Measurements from ENCODE around the gene DGKI.

The DGKI gene

DNA sequence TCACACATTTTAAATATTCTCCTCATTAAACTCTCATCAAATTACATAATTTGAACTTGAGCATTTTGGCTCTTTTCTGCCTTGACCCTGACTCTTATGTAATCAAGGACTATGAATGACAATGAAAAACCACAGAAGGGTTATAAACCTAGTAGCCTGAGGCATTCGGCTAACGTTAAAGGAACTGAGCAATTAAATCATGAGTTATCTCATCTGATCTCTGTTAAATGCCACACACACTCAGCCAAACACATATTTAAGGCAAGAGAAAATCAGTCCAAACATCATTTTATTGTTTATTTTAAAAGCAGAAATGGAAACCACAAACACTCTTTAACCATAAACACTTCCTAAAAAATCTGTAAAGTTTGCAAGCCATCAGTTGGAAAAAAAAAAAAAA lies 204.3 kb downstream of the DGKI start:
- peak; percentile 53 for DNase-seq

DNA sequence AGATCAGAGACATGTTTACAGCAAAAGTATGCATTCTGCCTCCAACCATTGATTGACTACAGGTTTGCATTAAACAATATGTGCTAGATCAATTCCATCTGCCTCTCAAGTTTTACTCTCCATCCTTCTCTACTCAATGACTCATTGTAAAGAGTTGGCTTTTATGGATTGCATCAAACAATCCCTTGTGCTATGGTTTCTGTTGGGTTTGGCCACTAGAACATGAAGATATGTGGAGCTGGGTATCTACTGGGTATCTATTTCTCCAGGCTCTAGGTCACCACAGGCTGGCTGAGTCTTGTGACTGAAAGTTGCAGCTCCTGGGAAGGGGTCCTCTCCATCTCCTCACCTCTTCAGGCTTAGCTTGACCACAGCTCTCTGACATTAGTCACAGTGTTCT lies 204.7 kb downstream of the DGKI start:
- DNase-seq: no peak

DNA sequence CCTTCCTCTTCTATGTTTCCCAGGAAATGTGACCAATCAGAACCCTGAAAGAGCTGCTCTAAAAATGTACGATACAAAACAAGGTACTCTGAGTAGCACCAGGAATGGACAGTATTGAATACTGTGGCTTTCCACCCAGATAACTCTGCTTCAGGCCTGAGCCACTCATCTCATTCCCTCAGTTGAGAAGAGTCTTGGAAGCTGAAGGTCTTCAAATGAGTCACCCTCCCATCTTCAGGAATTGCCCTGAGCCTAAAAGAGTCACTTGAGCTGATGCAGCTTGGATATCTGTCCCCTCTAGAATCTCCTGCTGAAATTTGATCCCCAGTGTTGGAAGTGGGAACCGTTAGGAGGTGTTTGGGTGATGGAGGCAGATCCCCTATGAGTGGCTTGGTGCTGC lies 210.4 kb downstream of the DGKI start:
- DNase-seq: no peak

DNA sequence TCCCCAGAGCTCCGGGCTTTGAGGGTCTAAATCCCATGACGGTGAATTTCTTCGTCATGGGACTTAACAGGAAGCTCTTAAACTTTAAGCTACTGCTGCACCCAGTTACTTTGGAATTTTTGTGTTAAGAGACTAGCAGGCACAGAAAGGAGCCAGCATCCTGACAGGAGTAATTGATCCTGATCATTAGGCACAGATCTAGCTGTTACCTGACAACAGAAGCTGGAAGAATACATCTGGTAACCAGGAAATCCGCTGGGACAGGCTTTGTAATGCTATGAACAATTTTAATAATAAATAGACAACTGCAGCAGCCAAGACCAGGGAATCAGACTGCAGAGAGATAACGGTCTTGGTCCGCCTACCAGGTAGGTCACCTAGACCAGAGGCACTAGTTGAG lies 210.9 kb downstream of the DGKI start:
- DNase-seq: no peak

DNA sequence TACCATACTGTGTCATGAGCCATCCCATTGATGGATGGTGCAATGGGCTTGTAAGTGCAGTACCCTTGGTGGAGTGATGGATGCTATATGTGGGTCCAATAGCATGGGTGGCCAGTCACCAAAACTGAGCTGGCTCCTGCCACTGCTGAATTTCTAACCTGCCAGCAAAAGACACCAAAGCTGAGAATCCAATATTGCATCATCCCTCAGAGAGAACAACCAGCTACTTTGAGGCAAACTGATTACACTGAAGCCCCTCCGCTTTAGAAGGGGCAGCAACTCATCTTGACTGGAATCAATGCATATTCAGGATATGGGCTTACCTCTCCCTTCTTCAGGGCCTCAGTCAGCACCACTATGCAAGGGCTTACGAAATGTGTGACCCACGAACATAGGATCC lies 211.6 kb downstream of the DGKI start:
- DNase-seq: no peak

DNA sequence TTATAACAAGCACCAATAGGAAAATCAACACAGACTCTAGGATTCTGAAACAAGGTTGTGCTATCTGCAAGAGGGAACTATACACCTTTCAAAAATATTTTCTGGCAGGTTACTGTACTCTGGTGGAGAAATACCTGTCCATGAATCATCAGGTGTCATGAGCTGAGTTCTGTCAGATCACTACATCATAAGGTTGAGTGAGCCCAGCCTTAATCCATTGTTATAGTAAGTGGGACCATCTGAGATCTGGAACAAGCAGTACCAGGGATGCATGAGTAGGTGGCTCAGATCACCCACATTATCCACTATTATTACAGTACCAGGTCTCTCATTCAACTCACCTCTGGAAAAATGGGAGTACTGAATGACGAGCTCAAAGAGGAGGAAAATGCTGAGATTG lies 212.4 kb downstream of the DGKI start:
- no peak for DNase-seq

DNA sequence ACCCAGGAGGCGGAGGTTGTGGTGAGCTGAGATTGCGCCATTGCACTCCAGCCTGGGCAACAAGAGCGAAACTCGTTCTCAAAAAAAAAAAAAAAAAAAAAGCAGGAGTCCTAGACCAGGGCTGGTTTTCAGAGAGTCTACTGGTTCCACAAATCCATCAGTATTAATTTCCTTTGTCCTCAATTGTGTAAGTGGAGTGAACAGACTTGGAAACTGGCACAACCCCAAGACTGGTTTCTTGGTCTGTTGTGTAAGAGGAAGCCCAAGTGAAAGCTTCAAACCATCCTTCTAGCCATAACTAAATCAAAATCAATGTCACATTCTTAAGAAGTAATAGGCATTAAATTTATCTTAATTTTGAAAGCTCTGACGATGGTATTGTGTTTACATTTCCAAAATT lies 213.6 kb downstream of the DGKI start:
- no peak for DNase-seq

DNA sequence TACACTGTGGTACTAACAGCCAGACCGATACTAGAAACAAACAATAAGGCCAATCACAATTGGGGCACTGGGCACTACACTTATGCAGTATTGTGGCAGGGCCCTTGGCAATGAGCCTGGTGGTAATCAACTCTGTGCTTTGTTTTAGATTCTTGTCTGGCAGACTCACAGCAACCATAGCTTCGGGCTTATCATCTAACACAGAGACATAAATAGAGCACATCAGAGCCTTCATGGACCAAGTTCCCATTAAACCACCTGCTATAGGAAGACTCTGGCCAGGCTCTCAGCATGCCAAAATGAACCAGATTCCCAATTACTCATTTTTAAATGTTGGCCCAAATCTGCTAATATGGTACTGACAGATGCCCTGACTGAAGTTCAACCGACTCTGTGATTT lies 218.6 kb downstream of the DGKI start:
- no peak for DNase-seq

DNA sequence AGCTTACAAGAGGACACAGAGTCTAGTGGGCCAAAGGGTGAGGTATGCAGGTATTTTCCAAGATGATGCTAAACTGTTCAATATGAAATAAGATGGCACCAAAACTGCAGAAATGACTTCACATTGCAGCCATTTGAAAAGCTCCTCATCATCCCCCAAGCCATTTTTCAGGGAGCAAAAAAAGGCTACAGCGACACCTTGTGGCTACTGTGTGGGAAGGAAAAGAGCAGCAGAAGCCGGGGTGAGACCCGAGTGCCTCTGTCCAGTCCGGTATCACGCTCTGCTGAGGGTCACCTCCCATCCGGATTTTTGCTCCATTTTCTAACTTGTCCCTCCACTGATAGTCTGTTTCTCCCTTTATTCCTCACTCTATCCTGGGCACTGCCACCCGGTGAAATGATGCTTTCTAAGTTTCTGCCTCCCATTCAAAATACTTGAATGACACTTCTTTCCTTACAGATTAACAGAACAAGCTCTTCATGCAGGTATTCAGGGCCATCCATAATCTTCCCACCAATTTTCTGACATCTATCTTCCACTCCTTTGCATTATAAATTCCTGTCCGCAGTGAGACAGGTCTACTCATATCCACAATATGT lies 220.2 kb downstream of the DGKI start:
- DNase-seq: peak; percentile 44

DNA sequence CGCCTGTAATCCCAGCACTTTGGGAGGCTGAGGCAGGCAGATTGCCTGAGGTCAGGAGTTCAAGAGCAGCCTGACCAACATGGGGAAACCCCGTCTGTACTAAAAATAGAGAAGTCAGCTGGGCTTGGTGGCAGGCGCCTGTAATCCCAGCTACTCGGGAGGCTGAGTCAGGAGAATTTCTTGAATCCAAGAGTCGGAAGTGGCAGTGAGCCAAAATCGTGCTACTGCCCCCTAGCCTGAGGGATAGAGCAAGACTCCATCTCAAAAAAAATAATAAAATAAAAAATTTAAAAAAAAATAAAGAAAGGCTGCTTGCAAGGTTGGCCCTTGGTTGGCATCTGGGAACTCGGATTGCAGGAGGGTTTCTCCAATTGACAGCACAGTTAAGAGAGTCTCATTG lies 221.6 kb downstream of the DGKI start:
- DNase-seq: peak; percentile 32

DNA sequence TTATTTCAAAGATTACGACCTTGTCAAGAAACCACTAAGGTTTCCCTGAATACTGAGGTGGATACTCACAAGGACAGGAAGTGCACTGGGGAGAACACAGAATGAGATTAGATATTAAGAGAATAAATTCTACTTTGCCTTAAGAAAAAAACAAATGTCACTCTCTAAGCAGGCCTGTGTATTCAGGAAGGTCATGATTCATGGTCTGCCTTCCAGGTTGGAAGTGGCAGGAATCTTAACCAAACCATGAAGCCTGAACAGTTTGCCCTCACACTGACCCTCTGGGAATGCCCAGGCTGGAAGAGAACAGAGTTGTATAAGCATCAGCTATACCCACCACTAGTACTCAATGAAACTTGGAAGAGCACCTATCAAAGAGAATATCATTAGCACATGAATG lies 227.6 kb downstream of the DGKI start:
- no peak for DNase-seq

DNA sequence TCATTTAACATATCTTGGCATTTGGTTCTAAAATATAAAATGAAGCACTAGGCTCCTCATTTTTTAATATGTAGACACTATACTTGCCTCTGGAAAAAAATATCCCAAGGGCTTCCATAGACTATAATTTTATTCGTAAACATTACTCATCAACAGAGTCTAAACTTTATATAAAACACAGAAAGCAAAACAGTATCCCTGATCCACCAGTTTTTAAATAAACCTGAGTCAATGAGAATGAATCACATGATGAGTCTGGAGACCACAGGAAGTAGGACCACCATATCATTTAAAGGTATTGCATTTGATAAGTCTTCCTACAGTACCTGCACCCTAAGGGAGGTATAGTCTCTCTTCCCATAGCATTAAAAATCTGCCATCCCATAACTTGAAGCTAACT lies 228.0 kb downstream of the DGKI start:
- DNase-seq: no peak

DNA sequence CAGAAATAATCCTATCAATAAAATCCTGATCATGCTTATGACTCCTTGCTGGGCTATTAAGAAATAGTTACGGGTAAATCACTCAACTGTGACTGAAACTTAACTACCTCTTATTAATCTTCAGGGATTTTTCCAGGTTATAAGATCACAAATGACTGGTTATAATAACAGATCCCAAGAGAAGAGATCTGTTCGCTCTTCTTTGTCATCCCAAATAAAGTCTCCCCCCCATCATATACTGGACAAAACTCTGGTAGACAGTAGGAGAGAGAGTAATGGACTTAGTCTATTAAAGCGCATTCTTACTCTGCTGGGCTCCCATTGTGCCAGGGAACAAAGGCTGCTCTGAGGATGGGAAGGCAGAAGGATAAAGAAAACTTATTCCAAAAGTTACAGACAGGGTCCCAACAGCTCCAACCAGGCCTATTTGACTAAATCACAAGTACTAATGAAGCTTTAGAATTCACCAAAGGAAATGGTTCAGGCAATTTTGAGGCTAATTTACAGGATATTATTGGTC lies 233.7 kb downstream of the DGKI start:
- no peak for DNase-seq

DNA sequence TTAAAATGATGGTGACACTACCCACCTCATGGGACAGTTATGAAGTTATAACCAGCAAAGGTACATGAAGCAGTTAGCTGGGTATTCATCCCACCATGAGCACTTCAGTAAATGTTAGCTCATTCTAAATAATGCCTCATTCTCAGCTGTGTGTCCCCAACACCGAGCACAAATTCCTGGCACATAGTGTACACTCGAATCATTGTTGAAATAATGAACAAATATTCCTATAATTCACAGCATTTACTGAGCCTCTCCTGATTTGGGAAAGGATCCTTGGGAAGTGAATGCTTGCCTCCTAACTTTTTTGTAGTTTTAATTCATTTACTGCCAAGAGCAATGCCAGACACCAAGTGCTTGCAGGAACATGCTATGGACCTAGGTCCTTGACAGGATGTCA lies 235.2 kb downstream of the DGKI start:
- DNase-seq: no peak

DNA sequence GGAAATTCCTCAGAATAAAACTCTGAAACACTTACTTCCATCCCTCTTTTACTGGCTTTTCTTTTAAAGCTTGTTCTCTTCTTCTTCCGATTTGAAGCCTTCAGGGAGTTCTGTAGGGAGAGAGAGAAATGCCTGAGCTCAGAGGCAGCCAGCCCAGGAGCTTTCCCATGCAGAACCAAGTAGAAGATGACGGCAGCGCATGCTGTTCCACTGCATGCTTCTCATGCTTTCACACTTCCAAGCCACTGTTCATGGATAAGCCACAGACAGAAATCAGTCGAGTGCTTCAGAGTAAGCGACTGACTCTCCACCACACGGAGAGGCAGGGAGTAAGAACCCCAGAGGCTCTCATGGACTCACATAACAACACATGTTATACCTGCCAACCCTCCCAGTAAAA lies 237.3 kb downstream of the DGKI start:
- DNase-seq: no peak

DNA sequence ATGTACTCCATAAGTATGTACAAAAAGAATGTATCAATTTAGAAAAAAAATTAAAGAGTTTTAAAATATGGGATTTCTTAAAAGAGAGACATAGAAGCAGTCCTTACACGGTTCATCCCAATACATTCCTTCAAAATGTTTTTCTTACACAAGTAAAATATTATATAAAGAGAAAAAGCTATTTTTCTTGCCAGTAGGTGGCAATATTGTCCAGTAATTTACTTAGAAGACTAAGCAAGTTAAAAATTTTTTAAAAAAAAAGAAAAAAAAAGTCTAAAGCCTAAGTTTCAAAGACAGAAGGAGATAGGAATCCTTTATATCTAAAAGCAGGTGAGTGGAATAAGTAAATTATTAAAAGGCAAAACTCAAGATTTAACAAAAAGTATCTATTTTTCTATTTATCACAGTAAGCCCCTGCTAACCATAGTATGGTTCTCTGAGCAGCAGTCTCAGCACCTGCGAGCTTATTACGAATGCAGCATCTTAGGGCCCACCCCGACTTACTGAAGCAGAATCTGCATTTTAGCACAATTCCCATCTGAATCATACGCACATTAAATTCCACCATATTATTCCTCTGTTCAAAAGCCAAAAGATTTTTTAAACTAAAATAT lies 240.6 kb downstream of the DGKI start:
- DNase-seq: peak; percentile 67

DNA sequence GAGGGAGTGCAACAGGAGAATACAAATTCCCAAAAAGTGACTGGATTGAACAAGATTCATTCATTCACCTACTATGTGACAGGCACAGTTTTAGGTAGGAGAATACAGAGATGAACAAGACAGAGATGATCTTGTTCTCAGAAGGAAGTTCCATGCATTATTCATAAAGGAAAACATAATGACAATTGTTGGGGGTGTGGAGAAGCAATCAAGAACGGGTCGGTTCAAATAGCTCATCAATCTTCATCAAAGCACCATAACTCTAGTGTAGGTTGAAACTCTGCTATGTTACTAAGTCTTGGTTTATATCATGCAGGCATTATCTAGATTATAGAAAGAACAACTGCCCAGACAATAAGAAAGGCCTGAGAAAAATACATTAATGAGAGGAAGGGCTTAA lies 243.7 kb downstream of the DGKI start:
- DNase-seq: no peak

DNA sequence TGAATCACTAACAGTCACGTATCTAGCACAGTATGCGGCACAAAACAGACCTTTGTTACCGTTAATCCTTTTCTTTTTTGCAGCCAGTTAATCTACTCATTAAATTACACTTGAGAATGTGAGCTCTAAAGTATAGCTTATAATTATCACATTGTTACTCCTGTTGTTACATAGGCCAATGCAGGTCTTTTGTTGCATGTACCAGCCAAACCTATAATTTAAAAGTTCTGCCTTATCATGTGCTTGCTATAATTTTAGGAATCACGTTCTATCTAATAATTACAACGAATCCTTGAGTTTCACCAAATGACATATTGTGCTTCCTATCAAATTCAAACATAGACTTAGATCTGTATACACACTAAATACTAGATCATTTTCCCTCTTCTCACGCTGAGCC lies 245.1 kb downstream of the DGKI start:
- DNase-seq: no peak

DNA sequence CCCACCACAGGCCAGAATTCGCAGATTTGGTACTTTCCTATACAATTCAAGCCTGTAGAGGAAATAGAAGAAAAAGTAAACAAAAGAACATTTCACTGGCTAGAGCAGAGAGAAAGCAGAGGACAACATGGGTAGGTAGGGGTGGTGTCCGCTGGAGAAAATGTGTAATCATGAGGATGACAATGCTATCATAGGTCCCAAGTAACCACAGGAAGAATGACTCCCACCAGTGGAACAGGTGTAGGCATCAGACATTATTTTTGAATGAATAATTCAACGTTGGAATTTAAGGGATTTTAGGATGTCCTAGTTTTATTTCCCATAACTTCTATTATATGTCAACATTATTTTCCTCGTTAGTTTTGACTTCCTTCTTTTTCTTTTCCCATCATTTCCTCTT lies 248.9 kb downstream of the DGKI start:
- no peak for DNase-seq

DNA sequence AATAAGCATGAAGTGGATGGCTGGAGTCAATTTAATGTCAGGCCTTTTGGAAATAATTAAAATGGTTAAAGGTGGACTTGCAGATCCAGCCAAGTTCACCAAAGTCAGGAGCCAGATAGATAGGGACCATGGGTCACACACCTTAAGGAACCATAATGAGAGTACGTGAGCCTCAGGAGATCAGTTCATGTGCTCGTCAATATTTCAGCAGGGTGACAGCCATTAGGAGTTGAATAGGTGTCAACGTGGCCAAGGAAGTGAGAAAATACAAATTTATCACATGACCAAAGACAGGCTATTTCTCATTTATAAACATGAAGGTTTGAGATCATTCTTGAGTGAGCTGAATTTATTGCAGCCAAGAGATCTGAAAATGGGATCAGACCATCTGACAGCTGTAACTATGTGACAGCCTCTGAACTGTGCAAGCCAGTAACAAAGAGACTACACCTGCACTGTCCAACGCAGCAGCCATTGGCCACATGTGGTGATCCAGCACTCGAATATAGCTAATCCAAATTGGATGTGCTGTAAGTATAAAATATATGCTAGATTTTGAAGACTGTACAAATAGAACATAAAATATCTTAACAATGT lies 253.6 kb downstream of the DGKI start:
- no peak for DNase-seq

DNA sequence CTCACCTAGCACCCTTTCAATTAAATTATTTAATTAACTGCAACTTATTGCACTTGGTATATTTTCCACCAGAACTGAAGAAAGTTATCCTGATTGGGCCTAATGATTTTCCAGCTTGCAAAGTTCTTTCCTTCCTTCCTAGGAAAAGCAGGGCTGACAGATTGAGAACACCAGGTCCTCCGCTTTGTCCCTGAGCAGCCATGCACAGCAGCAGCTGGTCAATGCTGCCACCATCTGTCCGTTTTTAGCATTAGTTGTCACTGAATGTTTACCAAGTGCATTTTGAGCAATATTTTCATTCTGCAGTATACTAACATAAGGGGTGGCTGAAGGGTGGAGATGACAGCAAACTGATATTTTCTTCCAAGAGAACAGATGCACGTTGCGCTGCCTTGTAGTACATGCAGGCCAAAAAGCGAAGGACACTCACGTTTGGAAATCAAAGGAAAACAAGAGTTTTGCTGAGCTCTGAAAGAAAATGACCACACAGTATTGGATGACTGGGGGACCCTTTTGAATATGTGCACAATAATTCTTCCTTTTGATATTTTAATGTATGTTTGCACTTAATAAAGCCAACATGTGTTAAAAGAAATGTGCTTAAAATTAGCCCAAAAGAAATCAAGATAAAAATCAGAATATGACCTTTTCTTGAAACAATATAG lies 254.4 kb downstream of the DGKI start:
- peak; percentile 53 for DNase-seq

DNA sequence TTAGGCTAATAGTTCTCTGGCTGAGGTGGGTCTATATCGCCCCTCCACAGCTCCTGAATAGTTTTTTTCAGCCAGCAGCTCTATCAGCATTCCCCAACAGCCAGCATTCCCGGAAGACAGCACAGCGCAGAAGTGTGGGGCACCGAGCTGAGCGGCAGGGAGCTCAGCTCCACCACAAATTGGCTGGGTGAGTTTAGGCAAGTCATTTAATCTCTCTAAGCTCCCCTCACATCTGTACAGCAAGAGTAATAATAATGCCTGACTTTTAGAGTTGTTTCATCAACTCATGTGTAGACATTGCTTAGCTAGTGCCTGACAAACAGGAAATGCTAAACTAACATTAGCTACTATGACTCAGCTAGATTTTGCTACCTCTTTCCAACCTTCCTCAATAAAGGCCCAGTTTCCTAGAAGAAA lies 255.3 kb downstream of the DGKI start:
- DNase-seq: peak; percentile 65

DNA sequence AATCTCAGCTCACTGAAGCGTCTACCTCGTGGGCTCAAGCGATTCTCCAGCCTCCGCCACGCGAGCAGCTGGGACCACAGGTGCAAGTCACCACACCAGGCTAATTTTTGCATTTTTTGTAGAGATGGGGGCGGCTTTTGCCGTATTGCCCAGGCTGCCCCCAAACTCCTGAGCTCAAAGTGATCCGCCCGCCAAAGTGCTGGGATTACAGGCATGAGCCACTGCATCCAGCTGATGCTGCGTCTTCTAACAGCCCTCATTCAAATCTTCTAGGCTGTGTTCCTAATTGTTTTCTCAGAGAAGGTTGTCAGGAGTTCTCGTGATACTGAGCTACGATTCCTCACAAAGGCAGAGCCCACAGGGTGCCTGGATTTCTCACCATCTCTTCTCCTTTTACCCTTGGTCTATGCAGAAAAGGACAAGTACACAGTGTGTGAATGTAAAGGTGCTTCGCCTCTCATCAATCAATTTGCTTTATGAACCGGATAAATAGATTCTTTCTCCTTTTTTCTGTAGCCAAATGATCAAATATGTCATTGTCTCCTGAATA lies 255.9 kb downstream of the DGKI start:
- DNase-seq: no peak
